ENCODE data around the gene TBC1D17.

DNA sequence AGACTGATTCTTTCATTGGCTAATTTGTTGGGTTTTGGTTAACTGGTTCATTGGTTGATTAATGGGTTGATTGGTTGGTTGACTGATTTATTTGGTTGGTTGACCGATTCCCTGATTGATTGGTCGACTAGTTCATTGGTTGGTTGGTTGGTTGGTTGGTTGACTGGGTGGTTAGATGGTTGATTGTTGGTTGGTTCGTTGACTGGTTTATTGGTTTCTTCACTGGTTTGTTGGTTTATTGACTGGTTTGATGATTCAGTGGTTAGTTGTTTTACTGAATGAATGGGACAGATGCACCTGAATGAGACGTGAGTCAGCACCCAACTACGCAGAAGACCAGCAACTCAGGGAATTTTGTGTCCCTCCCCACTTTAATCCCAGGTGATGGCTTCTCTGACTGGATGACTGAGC lies 54.5 kb downstream of the TBC1D17 start:
- TF ChIP-seq, protein P1, sequence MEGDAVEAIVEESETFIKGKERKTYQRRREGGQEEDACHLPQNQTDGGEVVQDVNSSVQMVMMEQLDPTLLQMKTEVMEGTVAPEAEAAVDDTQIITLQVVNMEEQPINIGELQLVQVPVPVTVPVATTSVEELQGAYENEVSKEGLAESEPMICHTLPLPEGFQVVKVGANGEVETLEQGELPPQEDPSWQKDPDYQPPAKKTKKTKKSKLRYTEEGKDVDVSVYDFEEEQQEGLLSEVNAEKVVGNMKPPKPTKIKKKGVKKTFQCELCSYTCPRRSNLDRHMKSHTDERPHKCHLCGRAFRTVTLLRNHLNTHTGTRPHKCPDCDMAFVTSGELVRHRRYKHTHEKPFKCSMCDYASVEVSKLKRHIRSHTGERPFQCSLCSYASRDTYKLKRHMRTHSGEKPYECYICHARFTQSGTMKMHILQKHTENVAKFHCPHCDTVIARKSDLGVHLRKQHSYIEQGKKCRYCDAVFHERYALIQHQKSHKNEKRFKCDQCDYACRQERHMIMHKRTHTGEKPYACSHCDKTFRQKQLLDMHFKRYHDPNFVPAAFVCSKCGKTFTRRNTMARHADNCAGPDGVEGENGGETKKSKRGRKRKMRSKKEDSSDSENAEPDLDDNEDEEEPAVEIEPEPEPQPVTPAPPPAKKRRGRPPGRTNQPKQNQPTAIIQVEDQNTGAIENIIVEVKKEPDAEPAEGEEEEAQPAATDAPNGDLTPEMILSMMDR (IDR thresholded peaks at IDR 0.05): no peak
- TF ChIP-seq ZFX (IDR thresholded peaks at IDR 0.05; ENCODE audit: borderline replicate concordance): no peak
